GM18511 (cell line): ENCODE results near the gene TCF7L1.

Experiments
- ATAC-seq: cut with Tn5 transposase; IDR thresholded peaks from one replicate; pipeline ENCODE4 v1.9.1; 2021; ENCODE audit warnings: mild to moderate bottlenecking, moderate library complexity; ENCODE audit not compliant: unreplicated experiment

The TCF7L1 gene

DNA sequence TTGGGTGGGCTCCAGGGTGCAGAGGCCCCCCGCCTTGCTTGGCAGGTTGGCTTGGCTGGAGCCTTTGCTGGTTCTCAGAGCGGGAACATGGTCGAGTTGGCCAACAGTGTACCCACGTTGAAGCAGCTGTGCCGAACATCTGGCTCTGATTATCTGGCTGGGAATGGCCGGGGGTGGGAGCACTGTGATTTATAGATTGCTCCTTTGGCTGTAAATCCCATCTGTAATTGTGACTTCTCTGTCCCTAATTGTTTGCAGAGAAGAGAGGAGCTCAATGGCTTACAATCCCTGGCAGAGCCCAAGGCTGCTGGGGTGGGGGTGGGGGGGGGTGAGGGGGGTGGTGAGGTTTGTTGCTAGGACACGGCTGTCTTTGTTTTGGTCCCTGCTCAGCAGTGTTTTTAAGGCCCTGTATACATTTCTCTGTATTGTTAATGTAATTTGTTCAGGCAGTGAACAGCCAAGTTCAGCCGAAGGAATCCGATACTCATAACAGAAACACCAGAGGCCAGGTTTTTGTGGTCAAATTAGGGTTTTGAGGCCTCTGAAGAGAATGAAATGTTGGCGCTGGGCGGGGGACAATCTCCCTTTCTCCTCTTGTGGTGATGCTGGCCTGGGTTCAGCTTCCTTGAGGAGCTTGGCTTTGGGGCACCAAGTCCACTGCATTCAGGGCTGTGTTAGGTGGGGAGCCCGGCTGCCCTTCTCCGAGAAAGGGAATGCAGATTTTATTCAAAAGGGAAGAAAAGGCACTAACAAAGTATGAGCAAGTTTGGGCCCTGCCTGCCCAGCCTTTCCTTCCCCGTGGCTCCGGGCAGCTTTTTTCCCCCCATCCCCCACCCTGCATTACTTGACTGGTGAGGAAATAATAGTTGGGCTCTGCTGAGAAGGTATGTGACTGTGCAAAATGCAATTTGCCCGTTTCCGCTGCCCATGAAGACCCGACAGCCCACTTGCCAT lies 82.5 kb downstream of the TCF7L1 start:
- ATAC-seq, result no peak

- ATAC-seq, result no peak
These were observed 83.7 kb downstream of the TCF7L1 start for GRCh38 chr2:85216927-85217326.

- ATAC-seq, result no peak
These were observed 88.0 kb downstream of the TCF7L1 start for GRCh38 chr2:85221067-85221691.

DNA sequence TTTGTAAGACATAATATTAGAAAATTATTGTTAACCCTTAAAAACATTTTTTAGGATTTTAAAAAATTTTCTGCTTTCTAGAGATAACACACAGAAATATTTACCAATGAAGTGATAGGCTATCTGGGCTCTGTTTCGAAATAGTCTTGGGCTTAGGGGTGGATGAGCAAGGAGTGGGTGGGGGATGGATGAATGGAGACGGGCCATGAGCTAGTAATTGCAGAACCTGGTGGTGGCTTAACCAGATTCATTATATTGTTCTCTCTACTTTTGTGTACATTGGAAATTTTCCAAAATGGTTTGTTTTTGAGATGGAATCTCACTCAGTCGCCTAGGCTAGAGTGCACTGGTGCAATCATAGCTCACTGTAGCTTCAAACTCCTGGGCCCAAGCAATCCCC lies 89.6 kb downstream of the TCF7L1 start:
- no peak for ATAC-seq

DNA sequence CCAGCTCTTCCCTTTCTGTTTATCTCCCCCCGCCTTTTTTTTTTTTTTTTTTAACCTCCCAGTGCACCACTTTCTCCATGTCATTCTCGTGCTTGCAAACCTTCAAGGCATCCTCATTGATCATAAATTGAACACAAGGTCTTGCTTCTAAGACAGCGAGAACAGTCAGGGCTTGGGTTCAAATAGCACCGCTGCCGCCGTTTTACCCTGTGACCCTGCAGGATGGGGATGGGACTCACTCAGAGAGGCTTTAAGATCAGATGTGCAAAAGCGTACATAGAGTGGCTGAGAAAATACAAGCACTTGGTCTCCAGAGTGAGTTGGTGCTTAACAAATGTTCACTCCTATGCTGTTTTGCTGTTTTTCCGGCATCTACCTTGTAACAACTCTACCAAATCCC lies 93.6 kb downstream of the TCF7L1 start:
- ATAC-seq, result no peak

GRCh38 chr2:85230679-85231467 lies 97.7 kb downstream of the TCF7L1 start:
- no peak for ATAC-seq

GRCh38 chr2:85231468-85231805 lies 98.2 kb downstream of the TCF7L1 start:
- ATAC-seq, result no peak

DNA sequence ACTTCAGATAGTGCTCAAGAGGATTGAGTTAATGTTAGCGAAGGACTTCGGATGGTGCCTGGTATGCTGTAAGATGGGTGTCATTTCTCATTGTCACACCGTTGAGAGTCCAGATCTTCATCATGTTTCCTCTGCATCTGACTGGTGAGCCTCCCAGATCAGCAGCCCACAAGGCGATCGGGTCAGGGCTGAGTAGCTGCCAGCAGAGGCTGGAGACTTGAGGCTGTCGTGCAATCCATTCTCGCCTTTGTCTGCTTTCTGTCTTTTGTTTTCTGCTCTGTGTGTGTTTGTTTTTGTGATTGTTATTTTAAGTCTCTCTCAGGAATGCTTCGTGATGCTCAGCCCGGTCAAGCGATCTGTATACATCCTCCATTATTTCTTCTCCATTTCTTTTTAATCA lies 98.8 kb downstream of the TCF7L1 start:
- ATAC-seq, result no peak

- ATAC-seq, result no peak
These were observed 101.7 kb downstream of the TCF7L1 start for GRCh38 chr2:85234868-85235267.

- ATAC-seq, result no peak
These were observed 102.1 kb downstream of the TCF7L1 start for GRCh38 chr2:85235281-85235680.

DNA sequence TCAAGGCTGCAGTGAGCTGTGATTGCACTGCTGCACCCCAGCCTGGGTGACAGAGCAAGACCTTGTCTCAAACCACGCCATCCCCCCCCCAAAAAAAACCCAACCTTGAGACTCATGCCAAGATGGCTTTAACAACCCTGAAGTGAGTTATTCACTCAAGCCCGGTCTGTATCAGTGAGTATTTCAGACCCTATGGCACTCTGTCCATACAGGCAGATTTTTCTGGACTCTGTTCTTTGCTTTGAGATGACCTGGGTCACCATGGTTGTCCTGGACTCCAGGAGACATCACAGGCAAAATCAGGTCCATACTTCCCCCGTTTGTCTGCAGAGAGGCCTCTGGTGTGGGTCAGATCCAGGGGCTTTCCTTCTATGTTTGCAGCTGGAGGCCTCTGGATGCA lies 102.9 kb downstream of the TCF7L1 start:
- no peak for ATAC-seq

DNA sequence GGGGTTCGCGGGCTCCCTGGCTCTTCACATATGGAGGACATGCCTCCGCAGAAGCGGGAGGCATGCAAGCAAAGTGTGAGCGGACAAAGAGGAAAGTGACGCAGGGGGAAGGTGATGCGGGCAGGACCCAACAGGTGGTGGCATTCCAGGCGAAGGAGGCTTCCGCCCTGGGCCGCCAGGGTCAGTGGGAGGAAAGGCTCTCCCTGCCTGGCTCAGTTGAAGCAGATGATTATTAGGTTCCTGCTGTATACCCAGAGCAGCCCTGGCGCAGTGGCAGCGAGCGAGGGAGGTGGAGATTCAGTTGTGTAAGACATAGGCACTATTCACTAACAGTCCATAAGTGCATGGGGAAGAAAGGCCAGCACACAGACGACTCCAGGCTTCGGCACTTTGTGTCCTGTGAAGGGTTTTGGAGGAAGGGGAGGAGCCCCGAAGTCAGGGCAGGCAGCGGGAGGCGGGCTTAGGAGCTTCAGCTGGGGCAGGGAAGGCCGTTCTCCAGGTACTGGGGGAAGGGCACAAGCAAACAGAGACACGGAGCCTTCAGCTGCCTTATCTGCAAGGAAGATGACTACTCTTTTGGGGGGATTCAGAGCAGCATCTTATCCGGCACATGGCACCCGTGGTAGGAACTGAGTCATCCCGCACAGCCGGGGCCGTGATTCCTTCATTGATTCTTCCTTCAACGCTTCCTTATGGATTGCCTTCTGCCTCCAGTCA lies 104.8 kb downstream of the TCF7L1 start:
- no peak for ATAC-seq

GRCh38 chr2:85238607-85239006 lies 105.4 kb downstream of the TCF7L1 start:
- ATAC-seq, result no peak

DNA sequence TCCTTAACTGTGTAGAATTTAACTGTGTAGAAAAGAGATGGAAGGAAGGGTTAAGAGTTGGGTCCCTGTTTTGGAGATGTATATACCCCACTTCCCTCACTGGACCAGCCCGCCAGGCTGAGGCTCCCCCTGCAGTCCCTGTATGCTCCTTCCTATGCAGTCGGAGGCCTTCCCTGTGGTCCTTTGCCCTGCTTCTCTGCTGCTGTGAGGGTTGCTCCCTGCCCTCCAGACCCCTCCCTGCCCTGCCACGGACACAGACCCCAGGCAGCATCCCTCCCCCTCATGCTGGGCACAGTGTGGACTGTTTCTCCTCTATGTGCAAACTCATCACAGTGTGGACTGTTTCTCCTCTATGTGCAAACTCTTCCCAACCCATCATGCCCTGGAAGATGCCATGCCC lies 105.9 kb downstream of the TCF7L1 start:
- ATAC-seq, result no peak

DNA sequence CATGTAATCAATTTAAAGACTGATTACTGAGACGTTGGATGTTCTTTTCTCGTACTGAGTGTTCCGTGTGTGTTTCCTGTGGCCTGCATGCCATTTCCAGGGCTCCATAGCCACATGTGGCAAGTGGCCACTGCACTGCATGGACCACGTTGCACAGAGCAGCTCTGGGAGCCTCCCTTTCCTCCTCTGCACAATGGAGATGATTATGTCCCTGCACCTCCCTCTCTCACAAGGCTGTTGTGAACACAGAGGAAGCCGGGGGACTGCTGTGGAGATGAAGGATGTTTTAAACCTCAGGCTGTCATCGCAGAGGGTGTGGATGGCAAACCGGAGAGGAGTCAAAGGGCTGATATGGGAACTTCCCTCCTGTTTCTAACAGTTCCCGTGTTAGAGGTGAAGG lies 106.9 kb downstream of the TCF7L1 start:
- ATAC-seq, result no peak

DNA sequence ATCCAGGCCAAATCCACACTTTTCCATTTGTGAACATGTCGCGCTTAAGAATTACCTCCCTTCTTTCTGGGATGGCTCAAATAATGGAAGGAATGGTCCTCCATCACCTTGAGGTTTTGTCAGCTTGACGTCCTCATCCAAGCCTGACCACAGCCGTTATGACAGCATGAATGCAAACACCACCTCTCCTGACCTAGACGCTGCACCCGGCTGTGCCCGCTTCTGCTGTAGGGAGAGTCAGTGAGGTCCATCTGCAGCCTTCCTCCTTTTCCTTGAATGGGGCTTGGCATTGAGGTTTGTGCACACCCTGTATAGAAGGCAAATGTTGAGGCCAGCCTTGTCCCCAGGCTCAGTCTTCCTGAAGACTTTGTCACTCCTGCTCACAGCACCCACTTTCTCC lies 109.1 kb downstream of the TCF7L1 start:
- no peak for ATAC-seq

DNA sequence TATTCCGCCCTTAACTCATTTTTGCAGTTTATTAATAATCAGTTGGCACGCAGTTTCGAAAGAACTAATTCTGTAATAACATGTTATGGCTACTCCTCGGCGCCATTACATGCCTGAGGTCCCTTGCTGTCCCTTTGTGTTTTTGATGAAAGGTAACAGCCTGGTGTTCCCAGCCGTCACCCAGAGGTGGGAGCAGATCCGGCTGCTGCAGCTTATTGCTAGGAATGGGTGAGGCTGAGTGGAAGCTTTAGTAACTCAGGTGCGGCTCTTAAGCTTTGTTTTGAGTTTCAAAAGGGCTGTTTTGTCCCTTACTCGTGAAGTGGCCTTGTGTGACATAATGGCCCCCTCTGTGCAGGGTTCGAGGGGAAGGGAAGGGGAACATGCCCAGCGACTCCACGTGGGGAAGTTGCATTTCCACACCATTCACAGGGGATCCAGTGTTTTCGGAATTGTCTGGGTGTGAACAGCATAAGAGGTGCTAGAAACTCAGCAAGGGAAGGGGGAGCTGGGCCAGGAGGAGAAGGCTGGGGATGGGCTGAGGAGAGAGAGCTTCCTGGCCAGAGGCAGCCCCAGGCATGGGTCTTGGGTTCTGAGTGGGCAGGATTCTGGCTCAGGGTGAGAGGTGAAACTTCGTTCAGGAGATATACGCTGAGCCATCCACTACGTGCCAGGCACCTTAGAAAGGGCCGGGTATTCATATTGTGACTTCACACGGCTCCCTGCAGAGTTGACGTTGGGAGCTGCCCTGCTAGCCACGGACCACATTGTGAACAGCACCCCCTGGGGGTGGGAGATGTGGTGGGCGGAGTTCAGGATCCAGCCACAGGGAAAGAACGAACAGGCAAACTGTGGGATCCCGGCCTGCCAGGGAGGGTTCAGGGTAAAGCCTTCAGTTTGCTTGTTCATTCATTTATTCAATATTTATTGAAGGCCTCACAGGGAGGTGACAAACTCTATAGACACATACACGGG lies 110.2 kb downstream of the TCF7L1 start:
- ATAC-seq, result no peak

DNA sequence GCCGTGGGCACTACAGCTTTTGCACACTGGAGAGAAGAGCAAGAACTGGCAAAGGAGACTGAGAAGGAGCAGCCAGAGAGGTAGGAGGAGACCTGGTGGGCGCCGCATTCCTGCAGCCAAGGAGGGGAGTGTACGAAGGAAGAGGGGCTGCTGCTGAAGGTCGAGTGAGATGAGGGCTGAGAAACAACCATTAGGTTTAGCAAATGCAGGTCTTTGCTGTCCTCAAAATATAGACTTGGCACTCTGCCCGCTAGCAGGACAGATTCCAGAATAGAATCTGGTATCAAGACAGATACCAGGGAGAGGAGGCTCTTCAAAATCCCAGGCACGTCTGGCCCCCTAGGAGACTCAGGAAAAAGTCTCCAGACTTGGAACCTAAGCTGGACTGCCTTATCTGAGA lies 111.6 kb downstream of the TCF7L1 start:
- ATAC-seq, result no peak

- no peak for ATAC-seq
These were observed 112.7 kb downstream of the TCF7L1 start for GRCh38 chr2:85245891-85246290.

GRCh38 chr2:85246348-85246747 lies 113.2 kb downstream of the TCF7L1 start:
- no peak for ATAC-seq
